Peyer's patch (tissue), 4 donors: ENCODE measurements around the gene CPPED1.

Experiments used
- POLR2A ChIP-seq, 2 donors: fragments of 450-650 bp; IDR thresholded peaks; one replicate each; pipeline ENCODE4 v1.5.1; 2017; ENCODE audit warnings: antibody characterized with exemption in 2 of 2, mild to moderate bottlenecking in 2 of 2, moderate library complexity in 2 of 2
- TF ChIP-seq, protein P1 (sequence below), 6 experiments: fragments of 450-650 bp in 4 of 6; fragments of 200-600 bp in 2 of 6; sonication (generic) in 1 of 6; IDR thresholded peaks; one replicate each; pipeline ENCODE4 v1.5.1; 2017 to 2019; ENCODE audit warnings: antibody characterized with exemption in 6 of 6, mild to moderate bottlenecking in 3 of 6, moderate library complexity in 1 of 6

DNA sequence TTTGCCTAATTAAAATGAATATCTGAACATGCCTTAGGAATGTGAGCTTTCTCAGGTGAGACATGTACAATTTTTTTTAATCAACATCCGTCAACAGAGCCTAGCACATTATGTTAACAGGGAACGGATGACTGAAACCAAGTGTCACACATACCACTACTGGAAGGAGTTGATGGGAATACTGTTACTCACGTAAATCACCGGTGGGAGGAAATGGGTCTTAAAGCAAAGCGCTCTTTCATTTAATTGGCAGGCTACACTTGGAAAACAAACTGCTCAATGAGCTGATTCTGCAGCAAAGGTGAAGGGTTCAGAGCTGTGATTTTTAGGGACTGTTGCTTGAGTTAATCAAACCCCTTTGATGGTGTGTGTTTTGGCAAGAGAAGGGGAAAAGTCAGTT is 4.8 kb downstream of the CPPED1 start:
- no peak for TF ChIP-seq POLR2A (IDR thresholded peaks at IDR 0.05)
- TF ChIP-seq, protein P1, sequence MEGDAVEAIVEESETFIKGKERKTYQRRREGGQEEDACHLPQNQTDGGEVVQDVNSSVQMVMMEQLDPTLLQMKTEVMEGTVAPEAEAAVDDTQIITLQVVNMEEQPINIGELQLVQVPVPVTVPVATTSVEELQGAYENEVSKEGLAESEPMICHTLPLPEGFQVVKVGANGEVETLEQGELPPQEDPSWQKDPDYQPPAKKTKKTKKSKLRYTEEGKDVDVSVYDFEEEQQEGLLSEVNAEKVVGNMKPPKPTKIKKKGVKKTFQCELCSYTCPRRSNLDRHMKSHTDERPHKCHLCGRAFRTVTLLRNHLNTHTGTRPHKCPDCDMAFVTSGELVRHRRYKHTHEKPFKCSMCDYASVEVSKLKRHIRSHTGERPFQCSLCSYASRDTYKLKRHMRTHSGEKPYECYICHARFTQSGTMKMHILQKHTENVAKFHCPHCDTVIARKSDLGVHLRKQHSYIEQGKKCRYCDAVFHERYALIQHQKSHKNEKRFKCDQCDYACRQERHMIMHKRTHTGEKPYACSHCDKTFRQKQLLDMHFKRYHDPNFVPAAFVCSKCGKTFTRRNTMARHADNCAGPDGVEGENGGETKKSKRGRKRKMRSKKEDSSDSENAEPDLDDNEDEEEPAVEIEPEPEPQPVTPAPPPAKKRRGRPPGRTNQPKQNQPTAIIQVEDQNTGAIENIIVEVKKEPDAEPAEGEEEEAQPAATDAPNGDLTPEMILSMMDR (IDR thresholded peaks at IDR 0.05): no peak
